WTC11 (cell line): ENCODE data around the gene LHPP. TPM values are rescaled to one million over a fixed set of nuclear protein-coding genes. Genes with fewer than 3 reads are reported as not detected.

Experiments used
- ATAC-seq: fragments of 200-7000 bp; cut with Tn5 transposase; 2 replicates; pipeline ENCODE4 v1.10.0; 2021; ENCODE audit warnings: mild to moderate bottlenecking, moderate library complexity
- CTCF ChIA-PET: fragments of 300-600 bp; sonication (Branson Sonifier 250); formaldehyde crosslinking; loops from one replicate; lab custom pipeline; 2021; ENCODE audit warnings: antibody characterized with exemption; lab: Charles Lee
- POLR2A ChIA-PET: fragments of 350-600 bp; sonication (Branson Sonifier 250); formaldehyde crosslinking; loops from one replicate; lab custom pipeline; 2021; ENCODE audit warnings: antibody characterized with exemption; lab: Charles Lee
- DNase-seq: peaks from one replicate; pipeline ENCODE4 v3.0.0; 2021; ENCODE audit warnings: low spot score
- H3K27ac Mint-ChIP-seq: 2 replicates; pipeline ENCODE4 v1.8.0; 2021; ENCODE audit warnings: mixed read lengths
- H3K27me3 Mint-ChIP-seq: 2 replicates; pipeline ENCODE4 v1.8.0; 2021; ENCODE audit warnings: low read depth, mild to moderate bottlenecking, moderate library complexity, mixed read lengths
- H3K36me3 Mint-ChIP-seq: 2 replicates; pipeline ENCODE4 v1.8.0; 2021; ENCODE audit warnings: mixed read lengths
- H3K4me1 Mint-ChIP-seq: 2 replicates; pipeline ENCODE4 v1.8.0; 2022; ENCODE audit warnings: mixed read lengths
- H3K4me3 Mint-ChIP-seq: 2 replicates; pipeline ENCODE4 v1.8.0; 2021; ENCODE audit warnings: mild to moderate bottlenecking, moderate library complexity, mixed read lengths
- H3K9me3 Mint-ChIP-seq: 2 replicates; pipeline ENCODE4 v1.8.0; 2021; ENCODE audit warnings: mixed read lengths
- ATF1 ChIP-seq: sonication (generic); formaldehyde crosslinking; IDR thresholded peaks from 2 replicates; pipeline ENCODE4 v1.8.1; 2023; ENCODE audit warnings: mild to moderate bottlenecking, moderate library complexity, missing genetic modification reagents
- NR1H2 ChIP-seq: sonication (generic); formaldehyde crosslinking; IDR thresholded peaks from 2 replicates; pipeline ENCODE4 v1.9.0; 2021; ENCODE audit warnings: mild to moderate bottlenecking, moderate library complexity, missing genetic modification reagents
- OVOL2 ChIP-seq: fragments of 250-450 bp; sonication (Bioruptor Pico); IDR thresholded peaks from 2 replicates; pipeline ENCODE4 v1.9.0; 2021; ENCODE audit warnings: mild to moderate bottlenecking, borderline replicate concordance
- PRRX2 ChIP-seq: fragments of 250-450 bp; sonication (Bioruptor Pico); IDR thresholded peaks from 2 replicates; pipeline ENCODE4 v1.8.0; 2021; ENCODE audit warnings: mild to moderate bottlenecking
- TP53 ChIP-seq: sonication (generic); formaldehyde crosslinking; IDR thresholded peaks from 2 replicates; pipeline ENCODE4 v1.8.1; 2023; ENCODE audit warnings: mild to moderate bottlenecking, missing genetic modification reagents
- ZNF219 ChIP-seq: sonication (generic); formaldehyde crosslinking; IDR thresholded peaks from 2 replicates; pipeline ENCODE4 v1.8.0; 2023; ENCODE audit warnings: missing genetic modification reagents, mild to moderate bottlenecking, borderline replicate concordance
- ZNF232 ChIP-seq: sonication (generic); formaldehyde crosslinking; IDR thresholded peaks from 2 replicates; pipeline ENCODE4 v1.8.0; 2022; ENCODE audit warnings: mild to moderate bottlenecking, missing genetic modification reagents
- ZNF416 ChIP-seq: fragments of 250-450 bp; sonication (Bioruptor Pico); IDR thresholded peaks from 2 replicates; pipeline ENCODE4 v1.9.0; 2021; ENCODE audit warnings: mild to moderate bottlenecking, inconsistent platforms
- total RNA-seq: library from RNA; stranded (reverse); gene quantifications from 3 replicates; pipeline ENCODE4 v1.2.3, GENCODE V29; 2021
- TF ChIP-seq, protein P1 (sequence below): sonication (generic); formaldehyde crosslinking; conservative IDR thresholded peaks from 2 replicates; pipeline ENCODE4 v1.8.1; 2023; ENCODE audit warnings: mild to moderate bottlenecking, low read depth, missing genetic modification reagents, moderate library complexity
- TF ChIP-seq, protein P2 (sequence below): sonication (generic); formaldehyde crosslinking; IDR thresholded peaks from 2 replicates; pipeline ENCODE4 v1.8.0; 2022; ENCODE audit warnings: mild to moderate bottlenecking, missing genetic modification reagents
- TF ChIP-seq, protein P3 (sequence below): sonication (generic); formaldehyde crosslinking; IDR thresholded peaks from 2 replicates; pipeline ENCODE4 v1.8.0; 2023; ENCODE audit warnings: mild to moderate bottlenecking, missing genetic modification reagents
- TF ChIP-seq, protein P4 (sequence below): fragments of 250-450 bp; sonication (Bioruptor Pico); conservative IDR thresholded peaks from 2 replicates; pipeline ENCODE4 v1.9.0; 2021; ENCODE audit warnings: mild to moderate bottlenecking
- TF ChIP-seq, protein P5 (sequence below): fragments of 200-600 bp; IDR thresholded peaks from 2 replicates; pipeline ENCODE4 v1.8.0; 2022; ENCODE audit warnings: antibody characterized with exemption

Gene LHPP
- total RNA-seq, 1 experiment from 2014 or later, result 33.2 TPM

DNA sequence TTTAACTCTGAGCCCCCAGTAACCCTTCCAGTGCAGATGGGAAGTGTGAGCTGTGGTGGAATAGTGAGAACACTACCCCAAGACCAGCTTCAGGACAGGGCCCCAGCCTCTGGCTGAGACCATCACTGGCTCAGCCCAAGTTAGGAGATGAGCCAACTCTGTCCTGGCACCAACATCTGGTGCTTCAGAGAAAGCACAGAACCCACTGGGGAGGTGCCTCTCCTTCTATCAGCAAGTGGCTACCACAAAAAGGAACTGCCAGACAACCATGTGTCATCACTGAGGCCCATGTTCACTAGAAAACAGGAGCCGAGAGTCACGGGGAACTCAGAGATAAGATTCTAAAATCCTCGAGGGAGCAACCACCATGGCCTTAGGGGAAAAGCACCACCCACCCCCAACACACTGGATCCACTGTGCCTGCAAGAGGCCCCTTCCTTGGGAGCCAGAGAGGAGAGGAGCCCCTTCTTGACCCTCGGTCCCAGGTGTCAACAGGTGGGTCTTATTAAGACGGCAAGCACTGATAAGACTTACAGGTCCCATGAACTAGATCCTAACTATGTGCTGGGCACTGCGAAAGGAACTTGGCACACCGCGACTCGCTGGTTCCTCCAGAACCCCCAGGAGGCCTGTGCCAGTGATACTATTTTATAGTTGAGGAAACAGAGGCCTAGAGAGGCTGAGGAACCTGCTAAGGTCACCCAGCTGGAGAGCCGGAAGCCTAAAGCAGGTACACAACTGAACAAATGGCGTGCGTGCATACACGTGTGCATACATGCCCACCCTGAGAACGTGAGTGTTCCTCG lies 179.9 kb downstream of the LHPP start (continued):
- TF ChIP-seq, protein P1, sequence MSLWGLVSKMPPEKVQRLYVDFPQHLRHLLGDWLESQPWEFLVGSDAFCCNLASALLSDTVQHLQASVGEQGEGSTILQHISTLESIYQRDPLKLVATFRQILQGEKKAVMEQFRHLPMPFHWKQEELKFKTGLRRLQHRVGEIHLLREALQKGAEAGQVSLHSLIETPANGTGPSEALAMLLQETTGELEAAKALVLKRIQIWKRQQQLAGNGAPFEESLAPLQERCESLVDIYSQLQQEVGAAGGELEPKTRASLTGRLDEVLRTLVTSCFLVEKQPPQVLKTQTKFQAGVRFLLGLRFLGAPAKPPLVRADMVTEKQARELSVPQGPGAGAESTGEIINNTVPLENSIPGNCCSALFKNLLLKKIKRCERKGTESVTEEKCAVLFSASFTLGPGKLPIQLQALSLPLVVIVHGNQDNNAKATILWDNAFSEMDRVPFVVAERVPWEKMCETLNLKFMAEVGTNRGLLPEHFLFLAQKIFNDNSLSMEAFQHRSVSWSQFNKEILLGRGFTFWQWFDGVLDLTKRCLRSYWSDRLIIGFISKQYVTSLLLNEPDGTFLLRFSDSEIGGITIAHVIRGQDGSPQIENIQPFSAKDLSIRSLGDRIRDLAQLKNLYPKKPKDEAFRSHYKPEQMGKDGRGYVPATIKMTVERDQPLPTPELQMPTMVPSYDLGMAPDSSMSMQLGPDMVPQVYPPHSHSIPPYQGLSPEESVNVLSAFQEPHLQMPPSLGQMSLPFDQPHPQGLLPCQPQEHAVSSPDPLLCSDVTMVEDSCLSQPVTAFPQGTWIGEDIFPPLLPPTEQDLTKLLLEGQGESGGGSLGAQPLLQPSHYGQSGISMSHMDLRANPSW (CRISPR knock-in tag), result no peak

DNA sequence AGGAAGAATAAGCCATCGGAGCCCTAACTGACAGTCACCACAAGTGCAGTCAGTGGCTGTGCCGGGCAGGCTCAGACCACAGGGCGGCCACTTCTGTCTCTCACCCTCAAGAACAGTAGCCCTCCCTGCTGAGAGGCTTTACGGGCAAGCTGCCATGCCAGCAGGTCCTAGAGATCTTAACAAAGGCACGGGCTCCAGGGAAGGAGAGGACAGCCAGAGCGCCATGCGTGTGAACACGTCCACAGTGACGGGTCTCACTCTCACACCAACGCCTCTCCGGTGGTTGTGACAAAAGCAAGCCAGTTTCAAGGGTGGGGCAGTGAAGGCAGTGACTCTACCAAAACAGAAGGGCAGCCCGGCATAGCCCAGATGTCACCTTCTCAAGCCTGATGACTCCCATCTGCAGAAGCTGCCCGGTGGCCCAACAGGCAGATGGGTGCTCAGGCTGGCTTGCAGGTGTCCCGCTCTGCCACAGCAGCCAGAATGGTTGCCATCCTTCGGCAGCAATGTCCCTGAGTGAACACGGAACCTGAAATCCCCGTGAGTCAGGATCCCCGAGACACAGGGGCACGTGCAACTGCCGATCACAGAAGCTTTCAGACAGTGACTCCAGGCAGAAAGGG lies 180.6 kb downstream of the LHPP start:
- DNase-seq, result no peak
- no peak overlapping the region for H3K27ac Mint-ChIP-seq
- ATAC-seq, result no peak
- no peaks in the 10 kb centered on the region for H3K9me3 Mint-ChIP-seq
- no peaks in the 10 kb centered on the region for H3K27me3 Mint-ChIP-seq
- no peaks in the 10 kb centered on the region for H3K36me3 Mint-ChIP-seq
- peaks cover 5% of the 10 kb centered on the region for H3K4me1 Mint-ChIP-seq
- CTCF ChIA-PET, result interaction anchor here (0.8 to 5.9 kb wide), 2 partner anchors 77 to 99 kb away, joined by 3 to 57 read pairs; no protein-coding TSS in a partner anchor
- H3K4me3 Mint-ChIP-seq, result no peak overlapping the region
- POLR2A ChIA-PET, result no interaction called here
- no peak for TF ChIP-seq NR1H2 (CRISPR knock-in tag)
- TF ChIP-seq, protein P2, sequence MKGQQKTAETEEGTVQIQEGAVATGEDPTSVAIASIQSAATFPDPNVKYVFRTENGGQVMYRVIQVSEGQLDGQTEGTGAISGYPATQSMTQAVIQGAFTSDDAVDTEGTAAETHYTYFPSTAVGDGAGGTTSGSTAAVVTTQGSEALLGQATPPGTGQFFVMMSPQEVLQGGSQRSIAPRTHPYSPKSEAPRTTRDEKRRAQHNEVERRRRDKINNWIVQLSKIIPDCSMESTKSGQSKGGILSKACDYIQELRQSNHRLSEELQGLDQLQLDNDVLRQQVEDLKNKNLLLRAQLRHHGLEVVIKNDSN, result no peak
- no peak for TF ChIP-seq ZNF232 (CRISPR knock-in tag)

DNA sequence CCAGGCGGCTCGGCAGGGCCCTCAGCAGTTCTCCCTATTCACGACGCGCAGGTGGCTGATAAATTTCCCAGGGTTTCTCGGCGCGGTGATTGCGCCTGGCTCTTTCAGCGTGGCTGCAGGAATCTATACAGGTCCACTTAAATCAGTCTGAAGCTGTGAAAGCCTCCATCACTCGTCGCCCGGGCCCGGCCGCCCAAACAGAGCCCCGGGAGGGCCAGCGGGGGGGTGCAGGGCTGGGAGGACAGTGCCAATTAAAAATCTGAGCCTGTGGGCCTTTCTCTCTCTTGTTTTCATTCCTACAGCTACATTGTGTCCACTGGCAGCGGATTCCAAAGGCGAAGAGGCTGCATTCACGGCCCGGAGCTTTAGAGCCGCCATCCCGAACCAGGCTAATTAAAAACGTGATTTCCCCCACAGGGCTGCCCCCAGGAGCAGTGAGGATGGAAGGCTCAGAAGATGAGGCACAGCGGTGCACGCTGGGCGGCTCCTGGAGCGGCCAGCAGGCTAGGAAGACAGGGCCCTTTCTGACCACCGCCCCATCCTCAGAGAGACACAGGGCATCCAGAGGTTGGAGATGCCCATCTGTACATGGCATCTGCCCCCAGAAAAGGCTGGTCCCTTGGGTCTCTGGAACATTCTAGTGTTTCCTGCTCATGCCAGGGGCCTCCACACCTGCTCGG lies 181.8 kb downstream of the LHPP start:
- H3K4me3 Mint-ChIP-seq, result no peak overlapping the region

DNA sequence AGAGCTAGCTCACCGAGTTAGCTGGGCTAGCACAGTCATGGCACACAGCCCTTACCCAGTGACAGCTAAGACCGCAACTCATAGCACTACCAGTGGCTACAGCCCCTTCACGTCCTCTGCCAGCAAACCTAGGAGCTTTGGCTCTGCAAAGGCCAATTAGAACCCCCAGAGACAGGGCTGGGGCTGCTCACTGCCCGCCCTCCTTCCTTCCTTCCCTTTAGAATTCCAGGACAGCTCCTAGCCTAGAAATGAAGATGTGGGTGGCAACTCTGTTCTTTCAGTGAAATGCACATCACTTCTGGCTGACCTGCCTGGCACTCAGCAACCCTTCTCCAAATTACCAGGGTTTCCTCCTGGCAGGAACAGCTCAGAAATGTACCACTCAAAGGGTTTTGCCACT lies 182.6 kb downstream of the LHPP start:
- Mint-ChIP-seq H3K27me3 (no peaks in the 10 kb centered on the region), H3K9me3 (no peaks in the 10 kb centered on the region), H3K4me1 (peaks cover 16% of the 10 kb centered on the region), H3K27ac (no peak overlapping the region), H3K36me3 (no peaks in the 10 kb centered on the region), H3K4me3 (no peak overlapping the region)
- ChIA-PET CTCF (interaction anchor here (1.9 to 5.9 kb wide), 3 partner anchors 12 to 97 kb away, joined by 5 to 57 read pairs (median 7); no protein-coding TSS in a partner anchor), POLR2A (interaction anchor here (0.6 kb wide), 1 partner anchor 28 kb away, joined by 3 read pairs; no protein-coding TSS in a partner anchor)
- ATAC-seq, result no peak
- no peak for DNase-seq
- TF ChIP-seq OVOL2 (no peak), ZNF219 (CRISPR knock-in tag) (no peak), TP53 (CRISPR knock-in tag) (no peak), PRRX2 (CRISPR knock-in tag) (no peak), ATF1 (CRISPR knock-in tag) (no peak), ZNF416 (CRISPR knock-in tag) (no peak)
- TF ChIP-seq, protein P3, sequence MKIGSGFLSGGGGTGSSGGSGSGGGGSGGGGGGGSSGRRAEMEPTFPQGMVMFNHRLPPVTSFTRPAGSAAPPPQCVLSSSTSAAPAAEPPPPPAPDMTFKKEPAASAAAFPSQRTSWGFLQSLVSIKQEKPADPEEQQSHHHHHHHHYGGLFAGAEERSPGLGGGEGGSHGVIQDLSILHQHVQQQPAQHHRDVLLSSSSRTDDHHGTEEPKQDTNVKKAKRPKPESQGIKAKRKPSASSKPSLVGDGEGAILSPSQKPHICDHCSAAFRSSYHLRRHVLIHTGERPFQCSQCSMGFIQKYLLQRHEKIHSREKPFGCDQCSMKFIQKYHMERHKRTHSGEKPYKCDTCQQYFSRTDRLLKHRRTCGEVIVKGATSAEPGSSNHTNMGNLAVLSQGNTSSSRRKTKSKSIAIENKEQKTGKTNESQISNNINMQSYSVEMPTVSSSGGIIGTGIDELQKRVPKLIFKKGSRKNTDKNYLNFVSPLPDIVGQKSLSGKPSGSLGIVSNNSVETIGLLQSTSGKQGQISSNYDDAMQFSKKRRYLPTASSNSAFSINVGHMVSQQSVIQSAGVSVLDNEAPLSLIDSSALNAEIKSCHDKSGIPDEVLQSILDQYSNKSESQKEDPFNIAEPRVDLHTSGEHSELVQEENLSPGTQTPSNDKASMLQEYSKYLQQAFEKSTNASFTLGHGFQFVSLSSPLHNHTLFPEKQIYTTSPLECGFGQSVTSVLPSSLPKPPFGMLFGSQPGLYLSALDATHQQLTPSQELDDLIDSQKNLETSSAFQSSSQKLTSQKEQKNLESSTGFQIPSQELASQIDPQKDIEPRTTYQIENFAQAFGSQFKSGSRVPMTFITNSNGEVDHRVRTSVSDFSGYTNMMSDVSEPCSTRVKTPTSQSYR (CRISPR knock-in tag), result no peak
- TF ChIP-seq, protein P4, sequence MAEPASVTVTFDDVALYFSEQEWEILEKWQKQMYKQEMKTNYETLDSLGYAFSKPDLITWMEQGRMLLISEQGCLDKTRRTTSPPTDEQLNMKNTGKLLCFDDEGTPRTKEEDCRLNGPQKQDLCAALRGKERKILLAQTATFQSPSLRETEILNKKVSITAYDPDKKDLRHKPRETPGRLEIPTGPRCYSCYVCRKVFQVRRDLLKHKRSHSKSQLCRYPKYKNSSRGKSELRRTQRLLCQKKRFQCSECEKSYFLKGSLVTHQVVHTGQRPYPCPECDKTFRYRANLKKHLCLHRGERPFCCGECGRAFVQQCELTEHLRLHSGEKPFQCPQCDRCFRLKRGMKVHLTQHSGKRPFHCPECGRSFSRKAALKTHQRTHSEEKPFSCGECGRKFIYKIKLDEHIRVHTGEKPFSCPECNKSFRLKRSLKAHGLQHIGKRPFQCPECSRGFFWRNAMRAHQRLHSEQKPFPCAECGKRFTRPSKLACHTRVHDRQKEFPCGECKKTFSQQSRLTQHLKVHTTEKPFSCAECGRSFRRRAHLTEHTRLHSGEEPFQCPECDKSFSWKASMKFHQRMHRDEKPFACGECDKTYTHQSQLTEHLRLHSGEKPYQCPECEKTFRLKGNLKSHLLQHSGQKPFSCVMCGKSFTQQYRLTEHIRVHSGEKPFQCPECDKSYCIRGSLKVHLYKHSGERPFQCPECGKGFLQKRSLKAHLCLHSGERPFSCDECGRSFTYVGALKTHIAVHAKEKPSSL (CRISPR knock-in tag), result no peak

More for the DNA sequence above, 181.8 kb downstream of the LHPP start:
- no peaks in the 10 kb centered on the region for H3K27me3 Mint-ChIP-seq
- DNase-seq (no peak), ATAC-seq (no peak)
- H3K9me3 Mint-ChIP-seq, result no peaks in the 10 kb centered on the region
- peaks cover 13% of the 10 kb centered on the region for H3K4me1 Mint-ChIP-seq
- TF ChIP-seq, protein P5, sequence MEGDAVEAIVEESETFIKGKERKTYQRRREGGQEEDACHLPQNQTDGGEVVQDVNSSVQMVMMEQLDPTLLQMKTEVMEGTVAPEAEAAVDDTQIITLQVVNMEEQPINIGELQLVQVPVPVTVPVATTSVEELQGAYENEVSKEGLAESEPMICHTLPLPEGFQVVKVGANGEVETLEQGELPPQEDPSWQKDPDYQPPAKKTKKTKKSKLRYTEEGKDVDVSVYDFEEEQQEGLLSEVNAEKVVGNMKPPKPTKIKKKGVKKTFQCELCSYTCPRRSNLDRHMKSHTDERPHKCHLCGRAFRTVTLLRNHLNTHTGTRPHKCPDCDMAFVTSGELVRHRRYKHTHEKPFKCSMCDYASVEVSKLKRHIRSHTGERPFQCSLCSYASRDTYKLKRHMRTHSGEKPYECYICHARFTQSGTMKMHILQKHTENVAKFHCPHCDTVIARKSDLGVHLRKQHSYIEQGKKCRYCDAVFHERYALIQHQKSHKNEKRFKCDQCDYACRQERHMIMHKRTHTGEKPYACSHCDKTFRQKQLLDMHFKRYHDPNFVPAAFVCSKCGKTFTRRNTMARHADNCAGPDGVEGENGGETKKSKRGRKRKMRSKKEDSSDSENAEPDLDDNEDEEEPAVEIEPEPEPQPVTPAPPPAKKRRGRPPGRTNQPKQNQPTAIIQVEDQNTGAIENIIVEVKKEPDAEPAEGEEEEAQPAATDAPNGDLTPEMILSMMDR, result no peak
- POLR2A ChIA-PET, result no interaction called here
- H3K36me3 Mint-ChIP-seq, result no peaks in the 10 kb centered on the region
- peak overlapping the region; percentile 25; the same call in 1 of the 2 replicates for H3K27ac Mint-ChIP-seq
- CTCF ChIA-PET, result interaction anchor here (0.8 to 5.9 kb wide), 4 partner anchors 11 to 98 kb away, joined by 3 to 57 read pairs (median 6); no protein-coding TSS in a partner anchor
